ENCODE measurements around the gene PPM1N. TPM values are rescaled to one million over a fixed set of nuclear protein-coding genes. Genes with fewer than 3 reads are reported as not detected.

PPM1N gene
- total RNA-seq, 1 donor from 2014 or later, result 0.48 TPM

- peak overlapping the region; percentile 52 for H3K4me3 Mint-ChIP-seq
- DNase-seq (ENCODE audit: extremely low spot score, unreplicated experiment), result no peak
- peak overlapping the region; percentile 79 for H3K27ac Mint-ChIP-seq
- no peaks in the 10 kb centered on the region for H3K9me3 Mint-ChIP-seq
- H3K36me3 Mint-ChIP-seq, result peaks cover 4% of the 10 kb centered on the region
- no peak for TF ChIP-seq CTCF (conservative IDR thresholded peaks at IDR 0.05)
- peaks cover 79% of the 10 kb centered on the region for H3K27me3 Mint-ChIP-seq
- H3K4me1 Mint-ChIP-seq (ENCODE audit: unreplicated experiment), result peaks cover 13% of the 10 kb centered on the region
Observed at GRCh38 chr19:45474606-45475521, 23.4 kb upstream of the PPM1N start.

GRCh38 chr19:45475537-45476291 is 22.5 kb upstream of the PPM1N start:
- H3K36me3 Mint-ChIP-seq, result peaks cover 4% of the 10 kb centered on the region
- H3K9me3 Mint-ChIP-seq, result no peaks in the 10 kb centered on the region
- H3K27ac Mint-ChIP-seq, result peak overlapping the region; percentile 79
- H3K27me3 Mint-ChIP-seq, result peaks cover 77% of the 10 kb centered on the region
- no peak for TF ChIP-seq CTCF (conservative IDR thresholded peaks at IDR 0.05)
- H3K4me1 Mint-ChIP-seq (ENCODE audit: unreplicated experiment), result peaks cover 13% of the 10 kb centered on the region
- H3K4me3 Mint-ChIP-seq, result peak overlapping the region; percentile 61
- DNase-seq (ENCODE audit: extremely low spot score, unreplicated experiment), result no peak

GRCh38 chr19:45476304-45476703 is 21.9 kb upstream of the PPM1N start:
- Mint-ChIP-seq H3K27ac (peak overlapping the region; percentile 79), H3K4me3 (peak overlapping the region; percentile 48), H3K36me3 (peaks cover 4% of the 10 kb centered on the region), H3K4me1 (ENCODE audit: unreplicated experiment) (peaks cover 13% of the 10 kb centered on the region), H3K9me3 (no peaks in the 10 kb centered on the region), H3K27me3 (peaks cover 73% of the 10 kb centered on the region)
- DNase-seq (ENCODE audit: extremely low spot score, unreplicated experiment), result no peak
- no peak for TF ChIP-seq CTCF (conservative IDR thresholded peaks at IDR 0.05)

- Mint-ChIP-seq H3K4me1 (ENCODE audit: unreplicated experiment) (peaks cover 13% of the 10 kb centered on the region), H3K4me3 (peak overlapping the region; percentile 79), H3K36me3 (peaks cover 4% of the 10 kb centered on the region), H3K27ac (peak overlapping the region; percentile 79), H3K27me3 (peaks cover 64% of the 10 kb centered on the region), H3K9me3 (no peaks in the 10 kb centered on the region)
- no peak for DNase-seq (ENCODE audit: extremely low spot score, unreplicated experiment)
- TF ChIP-seq CTCF (conservative IDR thresholded peaks at IDR 0.05), result no peak
Observed at GRCh38 chr19:45477186-45477585, 21.1 kb upstream of the PPM1N start.

- TF ChIP-seq CTCF (conservative IDR thresholded peaks at IDR 0.05), result no peak
- peaks cover 57% of the 10 kb centered on the region for H3K27me3 Mint-ChIP-seq
- H3K4me1 Mint-ChIP-seq (ENCODE audit: unreplicated experiment), result peaks cover 7% of the 10 kb centered on the region
- H3K9me3 Mint-ChIP-seq, result no peaks in the 10 kb centered on the region
- H3K4me3 Mint-ChIP-seq, result peak overlapping the region; percentile 91
- H3K36me3 Mint-ChIP-seq, result peaks cover under 1% of the 10 kb centered on the region
- DNase-seq (ENCODE audit: extremely low spot score, unreplicated experiment), result no peak
- H3K27ac Mint-ChIP-seq, result peak overlapping the region; percentile 99
Observed at GRCh38 chr19:45477713-45478453, 20.4 kb upstream of the PPM1N start.

Data from type B pancreatic cell (in vitro differentiated cells).